Stimulated activated CD8-positive, alpha-beta memory T cell treated with anti-CD3 and anti-CD28 coated beads, Interleukin-4, amount 100 ng/mL, for 4 hours (primary cell): ENCODE results near the gene B3GALT6.
A peak's percentile ranks its signal among the peaks of the same experiment; 100 is the strongest.
"Not testable (repeated sequence)": the region's sequence is repeated elsewhere in the genome, so short reads cannot be mapped to it uniquely, and the experiment has no call there.

ENCODE experiments used
- DNase-seq, 2 donors: peaks; one replicate each; pipeline ENCODE4 v3.0.0-alpha.2; 2020; ENCODE audit warnings: low read depth in 2 of 2, low spot score in 1 of 2

B3GALT6 gene

GRCh38 chr1:1242461-1243265 is 10.6 kb downstream of the B3GALT6 start:
- no peak for DNase-seq

DNA sequence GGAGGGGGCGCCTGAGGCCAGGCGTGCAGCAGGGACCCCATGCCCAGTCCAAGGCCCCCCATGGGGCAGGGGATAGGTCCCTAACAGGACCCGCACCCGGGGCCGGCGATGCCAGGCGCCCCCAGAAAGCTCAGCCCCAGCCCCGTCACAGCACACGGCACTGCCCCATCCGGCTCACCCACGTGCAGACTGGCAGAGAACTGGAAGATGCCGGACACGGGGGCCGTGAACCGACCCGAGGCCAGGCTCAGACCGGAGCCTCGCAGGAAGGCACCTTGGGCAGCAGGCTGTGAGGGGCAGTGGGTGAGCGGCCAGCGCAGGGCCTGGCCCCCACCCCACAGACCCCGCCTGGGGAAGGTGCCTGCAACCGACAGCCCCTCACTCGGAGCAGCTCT is 11.2 kb downstream of the B3GALT6 start:
- no peak for DNase-seq

- no peak for DNase-seq
Observed at GRCh38 chr1:1243807-1244191, 11.8 kb downstream of the B3GALT6 start.

- no peak for DNase-seq
Observed at GRCh38 chr1:1244192-1244811, 12.3 kb downstream of the B3GALT6 start.

DNA sequence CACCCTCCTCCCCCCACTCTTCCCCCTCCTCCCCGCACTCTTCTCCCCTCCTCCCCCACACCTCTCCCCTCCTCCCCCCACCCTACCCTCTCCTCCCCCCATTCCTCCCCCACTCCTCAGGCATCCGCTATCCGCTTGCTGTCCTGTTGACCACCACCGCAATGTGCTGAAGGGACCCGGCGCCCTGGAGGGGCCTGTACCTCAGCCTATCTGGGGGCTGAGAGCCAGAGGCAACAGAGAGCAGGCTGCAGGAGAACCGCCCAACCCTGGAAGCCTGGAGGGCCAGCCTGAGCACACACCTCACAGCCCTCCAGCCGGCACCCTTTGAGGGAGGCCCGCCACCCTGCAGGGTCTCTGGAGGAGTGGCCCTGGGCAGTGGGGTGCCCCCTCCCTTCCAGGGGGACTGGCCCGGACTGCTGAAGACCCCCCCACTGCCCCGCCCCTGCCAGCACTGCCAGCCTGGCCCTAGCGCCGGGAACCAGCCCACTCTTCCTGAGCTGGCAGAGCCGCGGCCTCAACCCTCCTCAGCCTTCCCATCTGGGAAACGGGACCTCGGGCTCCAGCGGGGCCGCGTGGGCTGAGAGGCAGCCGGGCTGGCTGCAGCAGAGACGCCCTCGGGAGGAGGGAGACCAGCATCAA is 13.3 kb downstream of the B3GALT6 start:
- DNase-seq, result no peak

DNA sequence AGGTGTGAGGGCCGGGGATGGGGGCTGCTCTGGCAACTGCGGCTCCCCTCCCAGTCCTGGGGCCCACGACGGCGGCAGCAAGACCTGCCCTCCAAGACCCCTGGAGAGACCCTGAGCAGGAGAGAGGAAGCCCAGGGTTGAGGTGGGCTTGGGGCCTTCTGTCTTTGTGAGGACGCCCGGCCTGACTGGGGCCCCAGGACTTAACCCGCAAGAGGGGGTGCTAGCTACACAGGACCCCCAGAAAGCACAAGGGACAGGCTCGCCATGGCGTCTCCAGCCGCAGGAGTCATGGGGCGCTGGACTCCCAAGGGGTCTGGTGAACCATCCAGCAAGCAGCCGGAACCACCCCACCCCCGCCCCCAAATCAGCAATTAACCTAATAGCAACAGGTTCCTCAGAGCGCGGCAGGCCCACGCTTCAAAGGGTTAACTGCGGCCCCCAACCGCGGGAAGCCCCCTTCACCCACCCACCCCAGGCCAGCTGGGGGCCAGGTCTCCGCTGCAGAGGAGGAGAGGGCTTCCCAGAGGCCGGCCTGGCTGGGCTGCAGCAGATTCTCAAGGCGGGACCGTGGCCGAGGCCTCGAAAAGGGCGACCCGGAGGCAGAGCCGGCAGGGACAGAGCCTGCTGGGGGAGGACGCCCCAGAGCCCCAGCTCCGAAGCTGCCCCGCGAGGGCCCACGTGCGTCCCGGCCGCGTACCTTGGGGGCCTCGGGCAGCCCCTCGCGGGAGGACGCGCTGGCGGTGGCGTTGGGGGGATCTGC is 14.0 kb downstream of the B3GALT6 start:
- no peak for DNase-seq

- no peak for DNase-seq
Observed at GRCh38 chr1:1246577-1247340, 14.7 kb downstream of the B3GALT6 start, which contains the start of gene C1QTNF12. TSS of gene C1QTNF12 (minus strand) at chr1:1246722. CDS start at chr1:1246690, 32 bp downstream.

- DNase-seq, result no peak
Observed at GRCh38 chr1:1247341-1247913, 15.4 kb downstream of the B3GALT6 start.

GRCh38 chr1:1248009-1248913 is 16.2 kb downstream of the B3GALT6 start:
- DNase-seq, result not testable (repeated sequence)

DNA sequence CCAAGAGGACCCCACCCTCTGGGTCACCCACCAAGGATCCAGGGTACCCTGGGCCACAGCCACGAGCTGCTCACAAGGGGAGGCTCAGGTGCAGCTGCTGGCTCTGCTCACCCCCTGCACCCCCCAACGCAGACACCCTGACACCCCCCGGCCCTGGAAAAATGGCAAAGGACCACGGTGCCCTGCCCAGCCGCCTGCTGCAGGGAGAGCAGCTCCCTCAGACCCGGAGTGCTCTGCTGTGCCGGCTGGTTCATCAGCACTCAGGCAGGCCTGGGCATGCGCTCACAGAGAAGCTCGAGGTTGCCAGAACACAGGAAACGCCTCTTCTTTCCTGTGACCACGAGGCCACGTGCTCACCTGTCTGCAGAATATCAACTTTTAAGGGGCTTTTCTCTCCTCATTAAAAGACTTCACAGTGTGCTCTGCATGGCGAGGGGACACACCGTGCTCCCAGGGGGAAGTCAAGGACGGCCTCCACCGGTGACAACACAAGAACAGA is 18.8 kb downstream of the B3GALT6 start:
- peak; percentile 47 to 72 for DNase-seq

DNA sequence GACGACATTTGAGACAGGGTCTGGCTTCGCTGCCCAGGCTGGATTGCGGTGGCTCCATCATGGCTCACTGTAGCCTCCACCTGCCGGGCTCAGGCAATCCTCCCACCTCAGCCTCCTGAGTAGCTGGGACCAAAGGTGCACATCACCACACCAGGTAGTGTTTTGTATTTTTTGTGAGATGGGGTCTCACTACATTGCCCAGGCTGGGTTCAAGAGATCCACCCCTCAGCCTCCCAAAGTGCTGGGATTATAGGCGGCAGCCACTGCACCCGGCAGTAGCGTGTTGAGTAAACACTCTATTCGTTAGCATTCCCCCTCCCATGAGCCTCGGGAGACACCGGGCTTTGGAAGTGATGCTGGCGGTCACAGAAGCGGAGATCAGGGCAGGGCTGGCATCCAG is 21.3 kb downstream of the B3GALT6 start:
- no peak for DNase-seq

- no peak for DNase-seq
Observed at GRCh38 chr1:1253972-1254666, 22.1 kb downstream of the B3GALT6 start.

- DNase-seq, result no peak
Observed at GRCh38 chr1:1254667-1254998, 22.6 kb downstream of the B3GALT6 start.

- no peak for DNase-seq
Observed at GRCh38 chr1:1255078-1255477, 23.0 kb downstream of the B3GALT6 start.

- no peak for DNase-seq
Observed at GRCh38 chr1:1255611-1256010, 23.6 kb downstream of the B3GALT6 start.

GRCh38 chr1:1256956-1257871 is 25.2 kb downstream of the B3GALT6 start:
- no peak for DNase-seq

DNA sequence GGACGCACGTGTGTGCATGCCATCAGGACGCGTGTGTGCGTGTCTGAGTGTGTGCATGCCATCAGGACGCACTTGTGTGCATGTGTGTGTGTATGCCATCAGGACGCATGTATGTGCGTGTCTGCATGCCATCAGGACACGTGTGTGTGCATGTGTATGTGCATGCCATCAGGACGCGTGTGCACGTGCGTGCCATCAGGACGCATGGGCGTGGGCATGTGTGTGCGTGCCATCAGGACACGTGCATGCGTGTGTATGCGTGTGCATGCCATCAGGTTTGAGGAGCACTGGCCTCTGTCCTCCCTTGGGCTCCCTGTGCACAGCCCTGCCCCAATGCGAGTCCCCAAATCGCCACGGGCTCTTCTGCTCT is 27.1 kb downstream of the B3GALT6 start:
- no peak for DNase-seq

- DNase-seq, result no peak
Observed at GRCh38 chr1:1259540-1259939, 27.5 kb downstream of the B3GALT6 start.
